ENCODE data around the gene ENOX1. TPM values are rescaled to one million over a fixed set of nuclear protein-coding genes. Genes with fewer than 3 reads are reported as not detected.
"Not testable (repeated sequence)": the region's sequence is repeated elsewhere in the genome, so short reads cannot be mapped to it uniquely, and the experiment has no call there.

The ENOX1 gene
- total RNA-seq, 1 donor from 2014 or later, result 2.0 TPM

DNA sequence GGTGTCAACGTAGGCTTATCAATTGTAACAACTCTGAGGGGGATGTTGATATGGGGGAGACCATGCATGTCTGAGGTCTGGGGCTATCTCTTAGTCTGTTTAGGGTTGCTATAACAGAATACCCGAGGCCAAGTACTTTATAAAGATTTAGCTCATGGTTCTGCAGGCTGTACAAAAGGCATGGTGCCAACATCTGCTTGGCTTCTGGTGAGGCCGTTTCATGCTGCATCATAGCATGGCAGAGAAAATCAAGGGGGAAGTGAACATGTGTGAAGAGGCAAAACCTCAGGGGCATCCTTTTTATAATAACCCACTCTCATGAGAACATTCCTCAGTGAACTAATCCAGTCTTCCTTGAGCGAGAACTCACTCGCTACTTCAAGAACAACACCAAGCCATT is 353.8 kb downstream of the ENOX1 start:
- DNase-seq (ENCODE audit: low spot score), result no peak

- DNase-seq (ENCODE audit: low spot score), result no peak
These were observed 354.9 kb downstream of the ENOX1 start for GRCh38 chr13:43431841-43432240.

GRCh38 chr13:43431290-43431716 is 355.5 kb downstream of the ENOX1 start:
- DNase-seq (ENCODE audit: low spot score), result no peak

DNA sequence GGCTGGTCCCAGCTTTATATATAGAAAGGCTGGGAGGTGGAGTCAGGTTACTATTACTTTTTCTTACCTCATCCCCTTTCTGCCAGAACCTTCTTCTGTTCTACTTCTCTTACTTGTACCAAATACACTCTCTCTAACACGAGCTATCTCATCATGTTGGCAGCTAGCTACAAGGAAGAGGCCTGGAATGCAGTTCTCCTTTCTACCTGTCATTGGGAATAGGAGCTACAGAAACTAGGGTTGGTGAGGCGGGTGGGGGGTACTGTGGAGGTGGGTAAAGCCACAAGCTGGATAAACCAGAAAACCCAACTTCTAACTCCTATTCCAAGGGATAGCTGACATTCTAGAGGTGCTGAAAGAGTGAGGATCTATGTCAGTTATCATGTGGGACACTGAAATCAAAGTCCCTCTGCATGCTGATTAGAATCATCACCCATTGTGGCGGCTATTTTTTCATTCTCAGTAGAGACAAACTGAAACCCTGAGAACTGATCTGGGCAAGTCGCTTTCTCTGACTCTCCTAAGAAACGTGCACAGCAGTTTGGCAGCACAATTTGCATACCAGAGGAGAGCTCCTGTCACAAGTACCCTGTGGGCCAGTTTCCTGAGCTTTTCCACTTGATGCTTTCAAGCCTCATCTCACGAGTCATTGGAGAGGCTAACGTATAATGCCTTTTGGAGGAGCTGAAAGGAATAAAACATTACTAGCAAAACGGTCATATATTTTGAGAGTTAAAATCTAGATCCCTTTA is 358.1 kb downstream of the ENOX1 start:
- DNase-seq (ENCODE audit: low spot score), result no peak

GRCh38 chr13:43426355-43426754 is 360.4 kb downstream of the ENOX1 start:
- DNase-seq (ENCODE audit: low spot score), result no peak

- no peak for DNase-seq (ENCODE audit: low spot score)
These were observed 361.5 kb downstream of the ENOX1 start for GRCh38 chr13:43425234-43425633.

GRCh38 chr13:43424412-43424811 is 362.4 kb downstream of the ENOX1 start:
- no peak for DNase-seq (ENCODE audit: low spot score)

DNA sequence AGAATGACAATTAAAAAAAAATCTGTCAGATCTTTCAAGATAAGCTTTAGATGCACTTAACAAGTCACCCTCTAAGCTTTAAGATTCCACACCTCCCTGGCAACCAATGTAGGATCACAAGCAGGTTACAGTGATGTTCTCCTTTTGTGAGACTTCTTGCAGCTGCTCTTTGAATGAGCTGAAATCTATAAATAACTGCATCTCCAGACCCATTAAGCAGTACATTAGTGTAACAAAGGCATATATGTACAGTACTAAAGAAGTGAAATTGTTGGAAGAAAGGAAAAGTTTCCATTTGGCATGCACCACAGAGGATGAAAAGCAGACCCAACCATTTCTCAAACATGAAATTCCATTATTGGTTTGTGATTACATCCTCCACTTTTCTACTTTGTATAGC is 364.7 kb downstream of the ENOX1 start:
- DNase-seq (ENCODE audit: low spot score), result no peak

DNA sequence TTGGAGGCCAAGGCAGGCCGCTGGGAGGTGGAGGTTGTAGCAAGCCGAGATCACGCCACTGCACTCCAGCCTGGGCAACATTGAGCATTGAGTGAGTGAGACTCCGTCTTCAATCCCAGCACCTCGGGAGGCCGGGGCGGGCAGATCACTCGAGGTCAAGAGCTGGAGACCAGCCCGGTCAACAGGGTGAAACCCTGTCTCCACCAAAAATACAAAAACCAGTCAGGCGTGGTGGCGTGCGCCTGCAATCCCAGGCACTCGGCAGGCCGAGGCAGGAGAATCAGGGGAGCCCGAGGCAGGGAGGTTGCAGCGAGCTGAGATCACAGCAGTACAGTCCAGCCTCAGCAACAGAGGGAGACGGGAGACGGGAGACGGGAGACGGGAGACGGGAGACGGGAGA is 369.9 kb downstream of the ENOX1 start:
- not testable (repeated sequence) for DNase-seq (ENCODE audit: low spot score)

GRCh38 chr13:43416408-43416807 is 370.4 kb downstream of the ENOX1 start:
- not testable (repeated sequence) for DNase-seq (ENCODE audit: low spot score)

DNA sequence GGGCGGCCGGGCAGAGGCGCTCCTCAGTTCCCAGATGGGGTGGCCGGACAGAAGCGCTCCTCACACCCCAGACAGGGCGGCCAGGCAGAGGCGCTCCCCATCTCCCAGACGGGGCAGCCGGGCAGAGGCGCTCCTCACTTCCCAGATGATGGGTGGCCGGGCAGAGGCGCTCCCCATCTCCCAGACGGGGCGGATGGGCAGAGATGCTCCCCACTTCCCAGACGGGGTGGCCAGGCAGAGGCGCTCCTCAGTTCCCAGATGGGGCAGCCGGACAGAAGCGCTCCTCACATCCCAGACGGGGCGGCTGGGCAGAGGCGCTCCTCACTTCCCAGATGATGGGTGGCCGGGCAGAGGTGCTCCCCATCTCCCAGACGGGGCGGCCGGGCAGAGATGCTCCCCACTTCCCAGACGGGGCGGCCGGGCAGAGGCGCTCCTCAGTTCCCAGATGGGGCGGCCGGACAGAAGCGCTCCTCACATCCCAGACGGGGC is 370.8 kb downstream of the ENOX1 start:
- DNase-seq (ENCODE audit: low spot score), result not testable (repeated sequence)

DNA sequence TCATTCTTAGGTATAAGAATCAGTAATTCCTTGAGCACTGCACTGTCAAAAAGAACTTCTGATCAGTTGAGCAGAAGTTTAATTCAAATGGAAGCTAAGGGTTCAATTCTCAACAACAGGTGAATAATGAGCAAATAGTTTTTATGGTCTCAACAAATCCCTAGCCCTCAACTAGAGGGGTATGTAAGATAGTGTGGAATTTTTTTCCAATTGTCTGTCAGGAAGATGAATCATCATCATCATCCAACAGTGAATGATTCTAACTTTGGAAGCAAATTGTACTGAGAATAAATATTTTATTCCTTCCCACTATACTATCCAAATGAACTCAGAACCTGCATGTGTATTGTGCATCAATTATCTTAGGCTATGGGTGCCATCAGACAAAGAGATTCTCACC is 372.7 kb downstream of the ENOX1 start:
- DNase-seq (ENCODE audit: low spot score), result no peak

GRCh38 chr13:43411741-43412140 is 375.0 kb downstream of the ENOX1 start:
- DNase-seq (ENCODE audit: low spot score), result peak; percentile 27

GRCh38 chr13:43411211-43411610 is 375.6 kb downstream of the ENOX1 start:
- DNase-seq (ENCODE audit: low spot score), result no peak

DNA sequence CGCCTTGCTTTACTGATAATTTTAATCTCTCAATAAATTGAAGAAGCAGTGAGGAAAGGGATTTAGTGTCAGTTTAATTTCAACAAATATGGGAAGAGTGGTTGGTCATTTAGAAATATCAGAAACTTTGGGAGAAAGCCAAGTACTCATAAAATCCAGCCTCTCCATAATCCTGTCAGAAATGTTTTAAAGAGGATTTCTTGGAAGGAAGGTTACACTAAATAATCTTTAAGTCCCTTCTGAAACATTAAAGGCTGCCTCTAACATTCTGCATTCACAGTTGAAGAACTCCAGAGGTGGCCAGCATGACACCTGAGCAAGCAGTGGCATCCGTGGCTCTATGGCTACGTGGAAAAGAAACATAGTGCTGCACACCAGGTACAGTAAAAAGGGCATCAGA is 378.5 kb downstream of the ENOX1 start:
- no peak for DNase-seq (ENCODE audit: low spot score)

DNA sequence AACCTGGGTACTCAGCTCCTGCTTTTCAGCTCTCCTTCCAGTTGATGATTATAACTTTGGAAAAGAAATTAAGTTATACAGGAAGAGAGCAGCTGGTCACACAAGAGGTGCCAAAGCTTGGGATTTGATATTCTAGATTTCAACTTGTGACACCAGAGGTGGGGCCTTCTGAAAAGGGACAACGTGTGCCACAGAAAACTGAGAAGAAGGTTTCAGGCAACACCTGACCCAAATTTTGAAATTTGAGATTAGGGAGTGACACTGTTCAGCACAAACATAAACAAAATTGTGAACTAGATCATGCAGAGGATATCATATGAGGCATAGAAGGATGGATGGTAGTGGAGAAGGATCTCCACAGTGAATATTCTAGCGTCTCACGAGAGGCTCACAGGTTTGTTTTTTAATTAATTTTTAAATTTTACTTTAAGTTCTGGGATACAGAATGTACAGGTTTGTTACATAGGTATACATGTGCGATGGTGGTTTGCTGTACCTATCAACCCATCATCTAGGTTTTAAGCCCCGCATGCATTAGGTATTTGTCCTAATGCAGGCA is 379.7 kb downstream of the ENOX1 start:
- DNase-seq (ENCODE audit: low spot score), result no peak

DNA sequence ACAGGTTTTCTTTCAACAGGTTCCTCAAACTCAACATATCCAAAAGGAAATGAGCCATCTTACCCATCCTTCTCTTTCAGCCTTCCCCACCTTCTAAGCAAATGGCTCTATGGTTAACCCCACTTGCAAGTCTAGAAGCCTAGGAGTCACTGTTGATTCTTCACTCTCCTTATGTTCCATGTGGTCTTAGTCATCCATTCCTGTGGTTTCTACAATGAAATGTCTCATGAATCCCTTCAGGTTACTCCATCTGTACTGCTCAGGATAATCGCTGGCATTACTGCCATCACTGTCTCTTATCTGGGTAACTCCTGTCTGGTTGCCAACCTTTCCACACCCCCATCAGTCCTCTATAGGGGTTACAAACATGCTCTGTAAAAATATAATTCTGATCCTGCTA is 381.3 kb downstream of the ENOX1 start:
- DNase-seq (ENCODE audit: low spot score), result no peak

DNA sequence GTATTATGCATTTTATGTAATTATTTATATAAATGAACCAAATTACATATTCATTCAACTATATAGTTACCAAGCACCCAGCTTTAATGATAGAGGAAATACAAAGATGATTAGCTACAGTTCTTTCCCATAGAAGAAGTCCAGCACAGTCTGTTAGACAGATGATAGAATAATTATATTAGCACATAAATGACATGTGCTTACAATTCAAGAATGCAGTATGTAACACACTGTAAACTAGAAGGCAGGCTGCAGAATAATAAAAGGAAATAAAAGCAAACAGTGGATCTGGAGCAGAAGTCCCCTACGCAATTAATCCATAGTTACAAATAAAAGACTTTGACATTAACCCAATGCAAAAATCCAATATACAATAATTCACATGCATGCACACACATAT is 384.4 kb downstream of the ENOX1 start:
- no peak for DNase-seq (ENCODE audit: low spot score)

DNA sequence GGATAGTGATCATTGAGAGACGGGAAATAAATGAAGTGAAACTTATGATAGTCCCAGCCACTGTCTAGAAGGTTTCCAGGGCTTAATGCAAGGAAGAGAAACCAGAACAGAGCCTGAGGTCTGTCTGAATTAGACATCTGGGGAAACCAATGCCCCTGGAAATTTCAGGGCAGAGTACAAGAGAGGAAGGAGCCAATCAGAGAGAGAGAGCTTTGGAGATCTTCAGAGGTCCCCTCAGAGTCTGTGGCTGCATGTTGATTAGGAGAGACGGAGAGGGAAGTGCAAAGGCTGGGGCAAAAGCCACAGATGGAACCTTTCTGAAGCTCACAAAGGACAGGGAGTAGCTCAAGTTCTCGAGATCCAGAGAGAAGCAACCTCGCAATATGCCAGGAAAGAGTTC is 385.4 kb downstream of the ENOX1 start:
- no peak for DNase-seq (ENCODE audit: low spot score)

- DNase-seq (ENCODE audit: low spot score), result no peak
These were observed 389.7 kb downstream of the ENOX1 start for GRCh38 chr13:43397111-43397510.

- DNase-seq (ENCODE audit: low spot score), result no peak
These were observed 395.7 kb downstream of the ENOX1 start for GRCh38 chr13:43391036-43391435.

- no peak for DNase-seq (ENCODE audit: low spot score)
These were observed 396.2 kb downstream of the ENOX1 start for GRCh38 chr13:43390619-43391018.

- no peak for DNase-seq (ENCODE audit: low spot score)
These were observed 396.8 kb downstream of the ENOX1 start for GRCh38 chr13:43389983-43390382.

- DNase-seq (ENCODE audit: low spot score), result no peak
These were observed 397.2 kb downstream of the ENOX1 start for GRCh38 chr13:43389573-43389972.
